HUDEP-2 (cell line): ENCODE results near the gene LRRC53.

ENCODE experiments used
- DNase-seq, 76 experiments: peaks; one replicate each; lab custom pipeline; 2025; ENCODE audit not compliant: unreplicated experiment in 76 of 76; lab: John Stamatoyannopoulos, UW

Gene LRRC53

DNA sequence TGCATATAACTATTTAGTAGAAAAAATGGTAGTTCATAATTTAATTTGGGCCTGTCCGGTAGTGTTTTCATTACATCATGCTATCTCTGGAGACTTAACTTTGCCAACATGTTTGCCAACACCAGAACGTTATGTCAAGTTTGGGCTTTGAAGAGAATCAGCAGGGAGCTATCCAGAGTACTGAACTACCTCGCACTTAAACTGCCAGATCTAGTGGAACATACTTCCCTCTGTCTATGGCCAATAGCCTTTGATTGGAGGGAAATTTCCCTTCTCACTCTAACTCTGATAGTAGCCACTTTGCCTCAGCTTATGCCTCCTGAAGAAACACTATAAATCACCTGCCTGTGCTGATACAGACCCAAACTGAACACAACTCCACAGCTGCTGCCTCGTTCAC lies 10.0 kb downstream of the LRRC53 start:
- peak in 14 of 76 experiments; percentile 0 to 42 (median 8) for DNase-seq

DNA sequence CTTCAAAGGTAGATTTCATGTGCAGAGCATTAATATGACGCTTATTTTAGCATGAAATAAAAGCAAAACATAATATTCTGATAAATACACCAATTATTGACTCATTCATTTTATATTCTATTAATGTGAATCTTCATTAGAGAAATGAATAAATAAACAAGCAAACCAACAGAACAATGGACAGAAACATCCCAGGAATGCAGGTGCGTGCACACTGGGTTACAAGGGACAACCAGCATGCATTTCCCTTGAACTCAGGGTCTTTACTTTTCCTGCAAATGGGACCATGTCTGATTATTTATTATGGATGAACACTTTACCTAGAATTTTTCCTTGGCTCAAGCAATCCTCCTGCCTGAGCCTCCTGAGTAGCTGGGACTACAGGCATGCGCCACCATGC lies 13.5 kb downstream of the LRRC53 start:
- no peak for DNase-seq

GRCh38 chr1:74496669-74497068 lies 15.7 kb downstream of the LRRC53 start:
- no peak for DNase-seq

DNA sequence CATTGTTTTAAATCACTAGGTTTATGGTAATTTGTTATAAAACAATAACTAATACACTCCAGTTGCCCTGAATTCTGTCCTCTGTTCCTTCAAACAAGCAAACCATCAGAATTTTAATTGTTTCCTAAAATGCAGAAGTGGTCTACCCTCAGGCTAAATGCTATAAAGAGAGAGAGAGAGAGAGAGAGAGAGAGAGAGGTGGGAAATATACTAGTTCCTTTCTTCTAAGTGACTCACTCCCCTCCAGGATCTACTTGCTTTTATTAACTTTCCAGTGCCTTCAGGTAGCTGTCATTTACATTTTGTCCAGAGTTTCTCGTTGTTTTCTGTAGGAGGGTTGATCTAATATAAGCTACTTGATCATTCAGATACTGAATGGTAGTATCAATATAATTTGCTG lies 26.4 kb downstream of the LRRC53 start:
- no peak for DNase-seq

DNA sequence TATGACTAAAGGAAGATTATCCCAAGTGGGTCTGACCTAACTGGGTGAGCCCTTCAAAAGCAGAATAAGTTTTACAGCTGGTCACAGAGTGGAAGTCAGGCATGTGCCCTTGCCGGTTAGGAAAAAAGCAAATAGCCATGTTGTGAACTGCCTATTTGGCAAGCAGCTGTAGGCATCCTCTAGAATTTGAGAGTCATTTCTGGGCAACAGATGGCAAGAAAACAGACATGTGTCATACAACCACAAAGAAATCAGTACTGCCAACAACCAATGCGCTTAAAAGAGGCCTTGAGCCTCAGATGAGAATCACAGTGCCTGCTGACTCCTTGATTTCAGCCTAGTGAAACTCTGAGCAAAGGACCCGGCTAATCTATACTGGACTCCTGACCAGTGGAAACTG lies 26.8 kb downstream of the LRRC53 start:
- no peak for DNase-seq

DNA sequence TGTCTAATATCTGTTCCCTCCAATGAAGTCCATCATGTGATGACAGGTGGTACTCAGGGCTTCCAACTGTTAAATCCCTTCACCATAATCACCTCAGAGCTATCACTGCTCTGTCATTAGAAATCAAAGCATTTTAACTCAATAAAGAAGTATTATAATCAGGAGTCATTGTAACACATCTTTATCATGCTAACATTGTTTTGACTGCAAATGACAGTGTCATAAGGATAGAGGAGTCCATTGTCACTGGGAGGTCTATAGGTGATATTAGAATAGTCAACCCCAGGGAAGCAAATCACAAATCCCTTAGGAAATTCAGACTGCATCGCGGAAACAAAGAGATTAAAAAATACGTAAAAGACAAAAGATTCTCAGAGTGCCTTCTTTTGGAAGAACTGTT lies 30.8 kb downstream of the LRRC53 start:
- DNase-seq: no peak

DNA sequence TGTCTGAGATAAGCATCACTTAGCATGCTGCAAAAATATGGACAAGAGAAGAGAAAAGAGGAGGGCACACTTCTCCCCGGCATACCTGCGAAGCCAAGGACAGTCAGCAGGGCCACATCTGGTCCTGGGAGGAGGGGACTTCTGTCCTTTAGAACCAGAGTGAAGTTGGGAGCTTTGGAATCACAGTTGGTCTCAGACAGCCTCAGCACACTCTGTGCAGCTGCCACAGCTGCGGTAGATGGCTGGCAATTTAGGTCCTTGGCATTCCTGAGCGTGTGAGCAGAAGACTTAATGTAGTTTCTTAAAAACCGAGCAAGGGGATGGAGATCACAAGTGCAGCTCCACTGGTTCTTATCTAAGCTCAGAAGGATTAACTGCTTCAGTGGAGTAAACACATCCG lies 32.3 kb downstream of the LRRC53 start:
- no peak for DNase-seq

DNA sequence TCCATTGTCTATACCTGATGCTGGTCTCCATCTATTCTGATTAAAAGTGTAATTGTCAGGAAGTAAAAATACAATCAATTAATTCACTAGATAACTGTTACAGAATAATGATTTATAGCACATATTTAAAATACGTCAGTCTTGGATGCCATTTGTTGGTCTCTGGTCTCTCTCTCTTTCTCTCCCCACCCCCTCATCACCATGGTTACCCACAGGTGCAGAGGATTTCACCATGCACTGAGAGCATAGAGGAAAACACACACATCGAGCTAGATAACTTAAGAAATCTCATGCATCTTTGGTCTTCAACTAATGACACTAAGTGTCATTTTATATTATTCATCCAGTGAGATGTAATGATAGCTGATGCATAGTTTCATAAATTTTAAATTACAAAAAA lies 33.4 kb downstream of the LRRC53 start:
- no peak for DNase-seq

DNA sequence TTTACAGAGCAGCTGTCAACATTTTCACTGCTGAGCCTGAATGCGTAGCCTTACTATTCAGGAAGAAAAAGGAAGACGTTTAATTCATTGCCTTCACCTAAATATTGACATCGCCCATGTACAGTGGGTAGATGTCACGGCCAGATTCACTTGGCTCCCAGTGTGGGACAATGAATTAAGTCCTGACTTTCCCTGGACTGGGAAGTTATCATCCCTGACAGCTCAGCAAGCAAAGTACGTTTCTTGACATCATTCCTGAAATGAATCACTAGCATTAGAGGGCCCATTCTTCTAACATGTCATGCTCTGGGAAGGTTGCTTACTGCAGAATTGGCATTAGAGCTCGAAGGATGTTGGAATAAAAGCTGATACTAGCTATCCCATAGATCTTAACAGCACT lies 37.8 kb downstream of the LRRC53 start:
- DNase-seq: no peak

GRCh38 chr1:74471470-74471869 lies 40.9 kb downstream of the LRRC53 start:
- no peak for DNase-seq

- DNase-seq: no peak
These were observed 41.5 kb downstream of the LRRC53 start for GRCh38 chr1:74470936-74471335.

DNA sequence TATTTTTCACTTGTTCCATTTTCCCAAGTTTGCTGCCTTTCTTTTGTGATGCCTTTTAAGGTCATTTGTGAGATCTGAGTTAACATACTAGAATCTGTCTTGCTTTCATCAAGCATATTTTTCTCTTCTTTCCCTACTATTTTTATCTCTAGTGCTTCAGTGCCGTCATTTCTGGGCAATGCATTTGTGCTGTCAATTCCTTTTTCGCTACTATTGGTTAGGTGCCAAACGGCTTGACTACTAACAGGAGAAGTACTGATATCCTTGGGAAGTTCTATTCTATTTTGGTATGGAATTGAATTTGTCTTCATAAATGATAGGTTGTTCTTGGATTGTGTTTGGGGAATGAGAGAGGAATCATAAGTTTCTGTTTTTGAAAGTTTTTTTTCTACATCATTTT lies 42.2 kb downstream of the LRRC53 start:
- no peak for DNase-seq

GRCh38 chr1:74468982-74469603 lies 43.3 kb downstream of the LRRC53 start:
- DNase-seq: peak in 6 of 76 experiments; percentile 2 to 28 (median 14)

GRCh38 chr1:74467786-74468377 lies 44.5 kb downstream of the LRRC53 start:
- no peak for DNase-seq

- DNase-seq: no peak
These were observed 47.2 kb downstream of the LRRC53 start for GRCh38 chr1:74465193-74465681.

- DNase-seq: no peak
These were observed 48.4 kb downstream of the LRRC53 start for GRCh38 chr1:74464037-74464436.

DNA sequence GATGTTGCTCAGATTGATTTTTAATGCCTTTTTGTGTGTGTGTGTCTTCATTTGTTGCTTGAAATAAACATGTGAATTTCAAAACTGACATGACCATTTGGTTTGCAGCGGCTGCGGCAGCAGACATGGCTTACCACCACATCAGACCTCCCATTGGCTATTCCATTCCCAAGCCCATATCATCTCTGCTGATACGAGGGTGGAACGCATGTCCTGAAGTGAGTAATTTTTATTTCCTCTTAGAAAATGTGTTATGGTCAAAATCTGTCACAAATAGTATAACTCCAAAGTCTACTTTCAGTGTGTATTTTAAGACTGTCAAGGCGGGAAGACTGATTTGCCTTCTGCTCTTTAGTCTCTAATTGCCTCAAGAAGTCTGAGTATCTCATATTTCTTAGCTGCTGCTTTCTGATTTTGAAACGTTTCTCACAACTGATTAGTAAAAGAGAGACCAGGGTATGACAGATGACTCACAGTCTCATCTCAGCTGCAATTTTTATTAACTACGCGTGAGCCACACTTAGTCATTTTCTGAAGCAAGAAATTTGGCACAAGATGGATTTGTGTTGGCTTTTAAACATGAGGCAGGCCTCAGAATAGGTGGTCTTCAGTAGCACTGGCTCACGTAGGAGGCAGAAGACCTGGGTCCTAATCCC lies 49.0 kb downstream of the LRRC53 start:
- no peak for DNase-seq

DNA sequence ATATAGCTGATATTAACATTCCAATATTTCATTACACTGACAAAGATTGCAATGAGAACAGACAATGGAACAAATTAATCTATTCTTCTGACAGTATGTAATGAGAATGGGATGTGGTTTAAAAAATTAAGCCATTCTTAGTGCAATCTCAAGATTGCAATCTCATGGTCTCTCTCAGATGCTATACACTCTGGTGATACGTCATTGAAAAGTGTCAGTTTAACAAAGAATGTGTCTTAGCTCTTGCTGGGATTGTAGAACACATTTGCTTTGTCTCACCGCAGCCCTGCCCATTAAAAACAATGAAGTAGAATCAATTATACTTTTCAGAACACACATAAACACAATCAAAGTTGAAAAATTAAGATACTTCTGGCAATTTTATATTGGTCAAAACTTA lies 55.2 kb downstream of the LRRC53 start:
- no peak for DNase-seq

DNA sequence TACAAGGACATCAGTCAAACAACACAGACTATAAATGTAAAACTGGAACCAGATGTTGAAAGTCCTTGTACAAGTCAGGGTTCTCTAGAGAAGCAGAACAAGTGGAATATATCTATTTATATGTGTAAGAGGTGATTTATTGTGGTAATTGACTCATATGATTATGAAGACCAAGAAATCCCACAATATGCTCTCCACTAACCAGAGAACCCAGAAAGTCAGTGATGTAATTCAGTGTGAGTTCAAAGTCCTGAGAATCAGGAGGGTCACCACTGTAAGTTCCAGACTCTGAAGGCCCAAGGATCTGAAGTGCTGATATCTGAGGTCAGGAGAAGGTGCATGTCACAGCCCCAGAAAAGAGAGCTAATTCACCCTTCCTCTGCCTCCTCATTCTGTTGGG lies 57.0 kb downstream of the LRRC53 start:
- DNase-seq: no peak

DNA sequence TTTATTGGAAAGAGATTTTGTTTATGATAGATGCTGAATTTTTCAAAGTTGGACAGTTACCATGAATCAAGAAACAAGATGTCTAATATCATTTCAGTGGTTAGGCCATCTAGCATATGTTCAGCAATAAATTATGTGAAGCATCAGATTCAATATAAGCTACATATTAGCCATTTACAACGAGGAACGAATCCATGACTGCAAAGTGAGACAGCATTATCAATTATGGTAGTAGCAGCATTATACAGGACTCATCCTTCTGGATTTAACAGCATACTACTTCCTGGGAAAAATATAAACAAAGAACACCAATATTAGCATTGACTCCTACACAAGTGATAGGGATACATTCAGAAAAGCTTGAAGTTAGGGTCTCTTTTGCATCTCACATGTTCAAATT lies 59.1 kb downstream of the LRRC53 start:
- no peak for DNase-seq

GRCh38 chr1:74452035-74452434 lies 60.4 kb downstream of the LRRC53 start:
- no peak for DNase-seq

DNA sequence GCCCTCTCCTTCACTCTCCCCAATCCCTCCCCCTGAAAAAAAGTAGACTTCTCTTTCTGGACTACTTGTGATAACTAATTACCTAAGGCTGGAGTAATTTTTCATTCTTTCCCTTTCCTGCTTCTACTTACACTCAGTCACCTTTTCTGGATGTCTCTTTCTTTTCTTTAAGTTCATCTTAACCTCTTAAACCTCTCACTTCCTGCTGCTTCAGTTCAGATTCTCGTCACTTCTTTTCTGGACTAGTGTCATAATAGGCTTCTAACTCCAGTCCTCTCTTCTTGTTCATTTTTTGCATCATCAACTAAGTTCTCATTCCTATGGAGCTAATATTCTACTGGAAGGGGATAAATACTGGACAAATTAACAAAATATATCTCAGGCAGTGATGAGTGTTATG lies 75.4 kb downstream of the LRRC53 start:
- DNase-seq: no peak
